ENCODE measurements around the gene IMMP2L. TPM values are rescaled to one million over a fixed set of nuclear protein-coding genes. Genes with fewer than 3 reads are reported as not detected.

IMMP2L gene
- total RNA-seq, 2 donors from 2014 or later: 13.1 to 22.7 TPM

GRCh38 chr7:110918949-110919548, 643.2 kb downstream of the IMMP2L start:
- H3K9me3 ChIP-seq: no peaks in the 10 kb centered on the region
- DNase-seq (ENCODE audit: low spot score): no peak
- TF ChIP-seq, protein P1, sequence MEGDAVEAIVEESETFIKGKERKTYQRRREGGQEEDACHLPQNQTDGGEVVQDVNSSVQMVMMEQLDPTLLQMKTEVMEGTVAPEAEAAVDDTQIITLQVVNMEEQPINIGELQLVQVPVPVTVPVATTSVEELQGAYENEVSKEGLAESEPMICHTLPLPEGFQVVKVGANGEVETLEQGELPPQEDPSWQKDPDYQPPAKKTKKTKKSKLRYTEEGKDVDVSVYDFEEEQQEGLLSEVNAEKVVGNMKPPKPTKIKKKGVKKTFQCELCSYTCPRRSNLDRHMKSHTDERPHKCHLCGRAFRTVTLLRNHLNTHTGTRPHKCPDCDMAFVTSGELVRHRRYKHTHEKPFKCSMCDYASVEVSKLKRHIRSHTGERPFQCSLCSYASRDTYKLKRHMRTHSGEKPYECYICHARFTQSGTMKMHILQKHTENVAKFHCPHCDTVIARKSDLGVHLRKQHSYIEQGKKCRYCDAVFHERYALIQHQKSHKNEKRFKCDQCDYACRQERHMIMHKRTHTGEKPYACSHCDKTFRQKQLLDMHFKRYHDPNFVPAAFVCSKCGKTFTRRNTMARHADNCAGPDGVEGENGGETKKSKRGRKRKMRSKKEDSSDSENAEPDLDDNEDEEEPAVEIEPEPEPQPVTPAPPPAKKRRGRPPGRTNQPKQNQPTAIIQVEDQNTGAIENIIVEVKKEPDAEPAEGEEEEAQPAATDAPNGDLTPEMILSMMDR (IDR thresholded peaks at IDR 0.05): no peak
- H3K27me3 ChIP-seq (replicated peaks; ENCODE audit: insufficient read depth): no peaks in the 10 kb centered on the region
- no peak overlapping the region for H3K4me3 ChIP-seq
- no peak overlapping the region for H3K27ac ChIP-seq
- ATAC-seq (ENCODE audit: insufficient number of reproducible peaks, low FRiP score, low read depth): no peak
- no peaks in the 10 kb centered on the region for H3K36me3 ChIP-seq
- H3K4me1 ChIP-seq (ENCODE audit: control insufficient read depth in 1 of 2, low read depth in 2 of 2): peaks cover 34 to 36% of the 10 kb centered on the region in 2 donors

DNA sequence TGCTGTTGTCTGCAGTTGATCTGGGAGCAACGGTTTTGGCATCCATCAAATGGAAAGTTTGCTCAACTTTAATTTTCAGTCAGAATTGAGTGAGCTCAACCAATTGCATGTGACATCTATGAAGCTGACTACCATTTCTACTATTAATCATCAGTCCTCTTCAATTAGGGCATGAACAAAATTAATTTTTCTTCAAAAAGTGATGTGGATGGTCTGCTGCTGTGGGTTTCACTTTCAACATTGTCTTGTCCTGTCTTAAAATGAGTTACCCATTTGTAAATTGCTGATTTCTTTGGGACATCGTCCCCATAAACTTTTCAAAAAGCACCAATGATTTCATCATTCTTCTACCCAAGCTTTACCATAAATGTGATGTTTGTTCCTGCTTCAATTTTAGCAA, 648.0 kb downstream of the IMMP2L start:
- DNase-seq (ENCODE audit: low spot score) (no peak), ATAC-seq (ENCODE audit: insufficient number of reproducible peaks, low FRiP score, low read depth) (no peak)
- no peak overlapping the region for H3K4me3 ChIP-seq
- no peaks in the 10 kb centered on the region for H3K9me3 ChIP-seq
- no peaks in the 10 kb centered on the region for H3K27me3 ChIP-seq (replicated peaks; ENCODE audit: insufficient read depth)
- H3K27ac ChIP-seq: no peak overlapping the region
- no peaks in the 10 kb centered on the region for H3K36me3 ChIP-seq
- H3K4me1 ChIP-seq (ENCODE audit: control insufficient read depth in 1 of 2, low read depth in 2 of 2): peaks cover under 1 to 12% of the 10 kb centered on the region in 2 donors
- TF ChIP-seq, protein P1 (IDR thresholded peaks at IDR 0.05): no peak

- Histone ChIP-seq H3K36me3 (no peaks in the 10 kb centered on the region), H3K9me3 (no peaks in the 10 kb centered on the region), H3K4me1 (ENCODE audit: control insufficient read depth in 1 of 2, low read depth in 2 of 2) (peaks cover 3 to 9% of the 10 kb centered on the region in 2 donors), H3K4me3 (no peak overlapping the region), H3K27me3 (replicated peaks; ENCODE audit: insufficient read depth) (no peaks in the 10 kb centered on the region), H3K27ac (no peak overlapping the region)
- TF ChIP-seq, protein P1 (IDR thresholded peaks at IDR 0.05): no peak
- ATAC-seq (ENCODE audit: insufficient number of reproducible peaks, low FRiP score, low read depth) (no peak), DNase-seq (ENCODE audit: low spot score) (no peak)
Observed at GRCh38 chr7:110911632-110912031, 650.7 kb downstream of the IMMP2L start.

GRCh38 chr7:110909117-110909516, 653.2 kb downstream of the IMMP2L start:
- no peak for ATAC-seq (ENCODE audit: insufficient number of reproducible peaks, low FRiP score, low read depth)
- Histone ChIP-seq H3K9me3 (no peaks in the 10 kb centered on the region), H3K4me1 (ENCODE audit: control insufficient read depth in 1 of 2, low read depth in 2 of 2) (peaks cover 3 to 9% of the 10 kb centered on the region in 2 donors), H3K27me3 (replicated peaks; ENCODE audit: insufficient read depth) (no peaks in the 10 kb centered on the region), H3K27ac (no peak overlapping the region), H3K36me3 (no peaks in the 10 kb centered on the region), H3K4me3 (no peak overlapping the region)
- TF ChIP-seq, protein P1 (IDR thresholded peaks at IDR 0.05): no peak
- DNase-seq (ENCODE audit: low spot score): no peak

DNA sequence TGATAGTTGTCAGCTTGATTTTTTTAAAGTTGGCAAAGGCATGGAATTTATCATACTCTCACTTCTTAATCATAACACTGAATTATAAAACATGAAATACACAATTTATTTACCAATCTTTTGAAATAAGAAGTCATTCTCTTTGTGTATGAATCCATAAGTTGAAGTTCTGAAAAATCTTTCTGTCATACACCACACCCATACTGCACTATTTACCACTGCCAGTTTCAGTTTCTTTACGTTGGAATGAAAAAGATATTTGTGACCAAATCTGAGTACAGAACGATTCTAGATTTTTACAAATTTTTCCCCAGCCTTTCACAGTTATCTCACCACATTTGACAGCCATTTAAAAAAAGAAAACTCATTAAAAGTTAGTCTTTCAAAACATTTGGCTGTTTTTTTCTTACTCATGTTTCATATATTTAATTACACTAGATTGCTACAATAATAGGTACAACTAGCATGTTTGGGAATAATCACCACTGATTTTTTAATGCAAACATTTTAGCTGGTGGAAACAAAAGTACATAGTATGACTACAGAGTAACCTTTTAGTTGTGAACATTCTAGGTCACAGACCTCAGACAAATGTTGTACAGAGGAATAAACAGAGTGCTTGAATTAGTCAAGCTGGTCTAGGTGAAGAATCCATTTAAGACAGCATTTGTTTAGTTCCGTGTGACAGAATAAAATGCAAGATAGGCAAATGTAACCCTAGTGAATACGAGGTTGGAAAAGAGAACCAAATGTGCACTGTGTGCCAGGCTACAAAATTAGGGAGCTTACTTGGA, 656.3 kb downstream of the IMMP2L start:
- no peak overlapping the region for H3K27ac ChIP-seq
- H3K4me1 ChIP-seq (ENCODE audit: control insufficient read depth in 1 of 2, low read depth in 2 of 2): peaks cover 3 to 9% of the 10 kb centered on the region in 2 donors
- no peak overlapping the region for H3K4me3 ChIP-seq
- DNase-seq (ENCODE audit: low spot score) (no peak), ATAC-seq (ENCODE audit: insufficient number of reproducible peaks, low FRiP score, low read depth) (no peak)
- H3K27me3 ChIP-seq (replicated peaks; ENCODE audit: insufficient read depth): no peaks in the 10 kb centered on the region
- H3K9me3 ChIP-seq: no peaks in the 10 kb centered on the region
- no peaks in the 10 kb centered on the region for H3K36me3 ChIP-seq
- TF ChIP-seq, protein P1 (IDR thresholded peaks at IDR 0.05): no peak

Data from thoracic aorta (tissue), 2 donors.